Activated CD8-positive, alpha-beta memory T cell treated with anti-CD3 and anti-CD28 coated beads, Interleukin-2, amount 50 U/mL, for 1 hour (primary cell): ENCODE results near the gene PPIL6.

ENCODE experiments used
- DNase-seq: peaks from one replicate; pipeline ENCODE4 v3.0.0-alpha.2; 2020; ENCODE audit errors: extremely low read depth

PPIL6 gene

GRCh38 chr6:109449064-109449794 is 8.8 kb upstream of the PPIL6 start:
- no peak for DNase-seq

- no peak for DNase-seq
Observed at GRCh38 chr6:109448615-109449014, 8.2 kb upstream of the PPIL6 start.

DNA sequence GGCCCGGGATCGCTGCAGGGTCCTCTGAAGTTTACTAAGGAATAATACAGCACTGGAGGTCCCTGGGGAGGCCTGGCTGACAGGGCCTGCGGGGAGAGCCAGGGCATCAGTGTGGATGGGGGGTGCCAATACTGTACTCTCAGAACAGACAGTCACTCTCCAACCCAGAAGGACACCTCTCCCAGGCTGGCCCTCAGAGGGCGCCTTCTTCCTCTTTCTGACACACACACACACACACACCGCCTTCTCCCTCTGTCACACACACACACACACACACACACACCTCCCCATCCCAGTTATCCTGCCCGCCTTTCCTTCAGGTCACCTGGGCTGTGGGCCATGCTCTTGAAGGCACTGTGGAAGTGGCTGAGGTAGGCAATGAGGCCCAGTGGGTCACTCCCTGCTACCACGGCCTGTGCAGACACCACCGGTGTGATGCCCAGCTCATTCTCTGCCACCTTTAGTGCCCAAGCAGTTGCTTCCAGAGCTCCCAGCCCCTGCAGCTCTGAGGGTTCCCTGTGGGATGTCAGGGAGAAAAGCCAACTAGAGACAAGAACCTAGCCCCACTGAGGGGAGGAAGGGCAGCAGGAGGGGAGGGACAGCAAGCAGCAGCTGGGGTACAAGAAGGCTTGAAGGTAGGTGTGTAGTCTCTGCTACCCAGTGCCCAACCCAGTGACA is 7.6 kb upstream of the PPIL6 start:
- no peak for DNase-seq

DNA sequence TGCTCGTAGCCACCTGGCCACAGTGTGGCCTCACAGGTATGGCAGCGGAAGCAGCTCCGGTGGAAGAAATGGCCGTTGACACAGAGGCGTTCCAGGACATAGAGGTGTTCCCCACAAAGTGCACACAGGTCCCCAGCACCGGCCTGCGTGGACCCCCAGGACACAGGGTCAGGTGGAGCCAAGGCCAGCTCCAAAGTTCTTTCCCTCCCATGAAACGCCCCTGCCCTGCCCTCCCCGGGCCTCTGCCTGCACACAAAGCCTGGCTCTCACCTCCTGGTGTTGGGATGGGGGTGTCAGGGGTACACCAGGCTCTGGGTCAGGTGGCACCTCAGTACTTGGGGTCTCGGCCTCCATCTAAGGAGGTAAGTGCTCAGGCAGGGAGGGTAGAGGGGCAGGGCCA is 6.7 kb upstream of the PPIL6 start:
- no peak for DNase-seq

DNA sequence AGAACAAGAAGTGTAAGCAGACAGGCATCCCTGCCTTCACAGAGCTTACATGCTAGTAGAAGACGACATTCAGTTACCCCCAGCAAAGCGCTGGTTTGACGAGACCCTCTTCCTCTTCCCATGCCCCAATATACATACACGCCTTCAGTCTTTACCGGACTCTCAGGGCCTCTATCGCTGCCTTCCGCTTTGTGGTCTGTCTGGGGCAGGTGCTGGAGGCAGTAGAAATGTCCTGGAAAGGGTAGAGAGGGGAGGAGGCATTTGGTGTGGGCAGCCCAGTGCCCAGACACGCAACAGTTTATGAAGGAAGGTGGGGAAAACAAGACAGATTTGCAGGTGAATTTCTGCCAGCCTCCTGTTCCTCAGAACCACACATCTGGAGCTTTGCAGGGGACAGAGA is 6.1 kb upstream of the PPIL6 start:
- DNase-seq: no peak

GRCh38 chr6:109446072-109446471 is 5.6 kb upstream of the PPIL6 start:
- DNase-seq: no peak

DNA sequence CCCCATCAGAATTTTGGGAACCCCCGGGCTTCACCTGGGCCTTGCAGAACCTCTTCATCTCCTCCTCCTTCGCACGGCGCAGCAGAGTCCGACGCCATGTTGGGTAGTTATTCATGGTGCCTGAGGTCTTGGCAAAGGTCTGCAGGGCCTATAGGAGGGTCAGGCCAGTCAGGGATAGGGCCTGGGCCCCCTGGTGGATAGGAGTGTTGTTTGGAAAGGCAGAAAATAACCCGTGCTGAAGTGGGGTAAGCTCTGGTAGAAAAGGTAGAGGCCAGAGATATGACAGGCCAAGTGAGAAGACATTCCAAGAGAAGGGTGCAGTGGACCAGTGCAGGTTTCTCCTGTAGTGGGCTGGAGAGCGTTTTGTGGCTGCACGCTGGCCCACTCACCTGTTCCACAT is 5.0 kb upstream of the PPIL6 start:
- DNase-seq: no peak

DNA sequence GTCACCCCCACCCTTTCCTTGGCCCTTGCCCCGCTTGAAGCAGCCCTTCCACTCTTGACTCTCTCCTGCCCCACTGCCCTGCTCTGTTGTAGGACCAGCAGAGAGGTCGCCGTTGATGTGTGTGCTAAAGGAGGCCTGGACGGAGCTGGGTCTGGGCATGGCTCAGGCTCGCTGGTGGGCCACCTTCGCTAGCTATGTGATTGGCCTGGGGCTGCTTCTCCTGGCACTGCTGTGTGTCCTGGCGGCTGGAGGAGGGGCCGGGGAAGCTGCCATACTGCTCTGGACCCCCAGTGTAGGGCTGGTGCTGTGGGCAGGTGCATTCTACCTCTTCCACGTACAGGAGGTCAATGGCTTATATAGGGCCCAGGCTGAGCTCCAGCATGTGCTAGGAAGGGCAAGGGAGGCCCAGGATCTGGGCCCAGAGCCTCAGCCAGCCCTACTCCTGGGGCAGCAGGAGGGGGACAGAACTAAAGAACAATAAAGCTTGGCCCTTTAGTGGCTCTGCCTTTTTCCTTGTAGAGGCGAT is 3.1 kb upstream of the PPIL6 start:
- no peak for DNase-seq

GRCh38 chr6:109442393-109442924 is 2.0 kb upstream of the PPIL6 start:
- DNase-seq: no peak

GRCh38 chr6:109441069-109441816 is 815 bp upstream of the PPIL6 start:
- DNase-seq: no peak

DNA sequence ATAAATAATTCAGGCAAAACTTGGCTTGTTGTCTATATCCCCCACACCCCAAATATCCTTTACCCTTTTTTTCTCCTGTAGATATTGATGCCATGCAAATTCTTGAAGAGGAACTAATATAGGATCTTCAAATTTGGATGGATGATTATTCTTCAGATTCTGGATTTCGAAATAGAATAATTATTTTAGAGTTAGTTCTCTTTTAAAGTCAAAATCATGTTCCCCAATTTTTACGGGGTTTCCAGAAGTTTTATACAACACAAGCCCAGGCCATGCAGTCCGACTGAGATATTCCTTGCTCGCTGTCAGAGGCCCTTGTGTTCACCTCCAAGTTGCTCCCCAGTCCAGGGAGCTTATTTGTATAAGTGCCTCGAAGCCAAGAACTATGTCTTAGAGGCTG is 4.4 kb downstream of the PPIL6 start:
- no peak for DNase-seq

DNA sequence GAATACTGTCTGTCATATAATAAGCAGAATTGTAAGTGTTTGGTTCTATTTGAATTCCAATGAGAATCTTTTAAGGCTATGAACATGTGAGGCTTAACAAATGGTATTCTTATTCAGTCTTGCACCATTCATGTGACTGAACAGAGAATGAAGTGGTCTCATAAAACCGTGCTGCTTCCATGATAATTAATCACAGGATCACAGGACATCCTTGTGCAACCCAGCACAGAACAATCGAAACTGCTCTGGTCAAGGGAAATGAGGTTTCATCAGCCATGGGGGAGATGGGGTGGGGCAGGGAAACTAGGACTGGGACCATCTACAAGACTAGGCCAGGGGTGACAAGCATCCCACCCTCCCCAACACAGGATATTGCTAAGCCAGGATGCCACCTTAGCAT is 6.0 kb downstream of the PPIL6 start:
- no peak for DNase-seq

- no peak for DNase-seq
Observed at GRCh38 chr6:109429496-109429895, 10.9 kb downstream of the PPIL6 start.

DNA sequence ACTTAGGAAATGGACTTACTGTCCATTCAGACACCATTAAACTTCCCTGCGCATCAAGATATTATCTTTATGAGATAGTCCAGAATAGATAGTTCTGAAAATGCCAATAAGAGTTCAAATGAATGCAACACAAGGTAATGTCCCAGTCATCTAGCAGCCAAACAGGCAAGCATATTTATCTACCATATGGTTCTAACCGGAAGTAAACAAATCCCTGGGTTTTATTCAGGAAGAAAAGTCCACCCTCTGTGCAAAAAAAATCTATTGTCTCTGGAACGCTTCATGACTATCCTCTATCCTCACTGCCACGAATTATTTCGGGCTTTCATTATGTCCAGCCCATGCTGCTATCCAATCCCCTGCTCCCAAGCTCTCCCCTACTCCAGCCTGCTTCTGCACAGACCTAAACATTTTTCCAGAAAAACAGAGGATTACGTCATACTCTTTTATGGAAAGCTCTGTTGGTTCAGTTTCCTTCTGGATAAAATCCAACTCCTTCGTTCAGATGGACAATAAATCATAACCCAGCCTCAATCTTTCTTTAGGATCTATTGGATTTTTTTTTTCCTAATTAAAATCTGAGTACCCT is 11.4 kb downstream of the PPIL6 start:
- no peak for DNase-seq

DNA sequence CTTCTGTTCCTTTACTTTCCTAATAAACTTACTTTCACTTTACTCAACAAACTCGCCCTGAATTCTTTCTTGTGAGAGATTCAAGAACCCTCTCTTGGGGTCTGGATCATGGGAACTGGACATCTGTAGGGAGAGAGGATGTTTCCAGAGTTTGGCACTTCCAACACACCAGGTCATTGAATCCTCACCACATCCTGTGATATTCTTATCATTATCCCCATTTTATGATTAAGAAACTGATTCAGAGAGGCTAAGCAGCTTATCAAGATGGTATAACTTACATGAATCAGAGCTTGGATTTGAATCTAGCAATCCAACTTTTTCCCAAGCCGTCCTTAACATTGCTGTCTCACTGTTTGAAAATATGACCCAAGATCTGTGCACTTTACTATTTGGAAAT is 15.5 kb downstream of the PPIL6 start:
- DNase-seq: no peak

- no peak for DNase-seq
Observed at GRCh38 chr6:109421184-109421583, 19.2 kb downstream of the PPIL6 start.

GRCh38 chr6:109420751-109421150 is 19.7 kb downstream of the PPIL6 start:
- DNase-seq: no peak

DNA sequence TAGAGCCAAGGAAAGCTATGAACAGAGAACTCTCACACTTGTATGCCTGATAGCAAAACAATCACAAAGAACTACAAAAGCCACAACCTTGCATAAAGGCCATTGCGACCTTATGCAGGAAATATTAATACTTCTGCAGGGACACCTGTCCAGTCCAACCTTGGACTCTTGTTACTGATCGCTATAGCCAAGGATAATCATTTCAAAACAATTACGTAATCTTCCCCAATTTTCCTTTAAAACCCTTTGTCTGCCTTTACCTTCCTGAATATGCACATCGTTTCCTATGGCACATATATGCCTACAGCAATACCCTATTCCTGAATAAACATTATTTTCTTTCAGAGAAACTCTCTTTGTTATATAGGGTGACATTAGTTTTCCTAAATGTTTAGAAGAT is 22.8 kb downstream of the PPIL6 start:
- no peak for DNase-seq

GRCh38 chr6:109411034-109411433 is 29.4 kb downstream of the PPIL6 start:
- no peak for DNase-seq

GRCh38 chr6:109406196-109406595 is 34.2 kb downstream of the PPIL6 start:
- no peak for DNase-seq

- no peak for DNase-seq
Observed at GRCh38 chr6:109397020-109397419, 43.4 kb downstream of the PPIL6 start.
